SKM-1 treated with dmso at 0.1 percent for 144 hours (cell line): ENCODE data around the gene PGLYRP1.

ENCODE experiments used
- DNase-seq: peaks from one replicate; lab custom pipeline; 2025; ENCODE audit not compliant: unreplicated experiment; lab: John Stamatoyannopoulos, UW

PGLYRP1 gene

DNA sequence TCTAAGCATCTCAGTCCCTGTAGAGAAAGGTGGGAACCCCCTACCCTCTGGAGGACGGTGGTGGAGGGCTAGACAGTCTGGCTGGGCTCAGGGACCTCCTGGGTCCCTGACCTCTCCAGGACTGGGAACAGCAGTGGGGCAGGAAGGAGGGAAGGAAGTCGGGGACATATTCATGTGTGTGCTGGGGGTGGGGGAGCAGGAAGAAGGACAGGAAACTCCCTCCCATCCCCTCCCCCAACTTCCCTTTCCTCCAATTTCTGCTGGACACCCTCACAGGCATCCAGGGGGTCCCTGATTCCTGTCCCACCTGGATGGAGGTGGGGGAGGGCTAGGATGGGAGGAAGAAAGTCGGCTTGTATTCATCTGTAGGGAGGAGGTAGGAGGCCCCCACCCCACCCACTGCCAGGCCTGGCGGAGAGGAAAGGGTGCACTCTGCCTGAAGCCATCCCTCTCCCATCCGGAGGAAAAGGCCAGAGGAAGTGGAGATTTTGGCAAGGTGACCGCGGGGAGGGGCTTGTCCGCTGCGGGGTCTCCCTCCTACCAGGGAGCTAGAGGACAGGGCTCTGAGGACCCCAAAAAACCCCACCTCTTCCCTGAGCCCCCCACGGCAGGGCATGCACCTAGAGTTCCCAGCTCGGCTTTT, 51.5 kb downstream of the PGLYRP1 start:
- DNase-seq = no peak

- DNase-seq = no peak
Observed at GRCh38 chr19:45969676-45970075, 53.2 kb downstream of the PGLYRP1 start.
